GM19240 (cell line): ENCODE data around the gene CDH5.

Source experiments
- DNase-seq: peaks from one replicate; pipeline ENCODE4 v3.0.0; 2011; ENCODE audit warnings: low spot score; ENCODE audit not compliant: insufficient read length

Gene CDH5

DNA sequence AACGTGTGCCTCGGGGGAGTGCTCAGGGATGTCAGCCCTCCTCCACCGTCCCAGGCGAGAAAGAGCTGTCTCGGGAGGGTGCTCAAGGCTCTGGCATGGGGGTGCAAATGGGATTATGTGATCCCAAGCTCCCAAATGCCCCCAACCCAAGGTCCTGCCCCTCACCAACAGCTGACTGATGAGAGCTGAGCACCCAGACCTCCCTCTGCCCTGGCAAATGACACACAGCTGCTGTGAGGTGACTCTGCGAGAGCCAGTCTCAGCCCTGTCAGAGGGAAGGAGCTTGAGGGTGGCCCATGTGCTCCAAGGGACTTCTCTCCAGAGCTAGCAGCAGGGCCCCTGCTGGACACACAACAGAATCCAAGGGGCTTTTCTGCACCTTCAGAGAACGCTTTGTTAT is 7.7 kb downstream of the CDH5 start:
- DNase-seq, result no peak

DNA sequence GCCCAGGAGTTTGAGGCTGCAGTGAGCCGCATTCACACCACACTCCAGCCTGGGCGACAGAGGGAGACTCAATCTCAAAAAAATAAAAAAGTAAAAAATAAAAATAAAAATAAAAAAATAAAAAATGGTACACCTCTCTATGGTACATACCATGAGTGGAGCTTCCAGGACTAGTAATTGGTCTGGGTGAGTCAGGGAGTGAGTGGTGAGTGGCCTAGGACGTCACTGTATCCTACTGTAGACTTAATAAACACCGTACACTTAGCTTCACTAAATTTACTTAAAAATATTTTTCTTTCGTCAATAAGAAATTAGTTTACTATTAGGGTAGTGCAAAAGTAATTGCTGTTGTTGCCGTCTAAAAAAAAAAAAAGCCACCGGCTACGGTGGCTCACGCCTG is 9.0 kb downstream of the CDH5 start:
- DNase-seq, result no peak

DNA sequence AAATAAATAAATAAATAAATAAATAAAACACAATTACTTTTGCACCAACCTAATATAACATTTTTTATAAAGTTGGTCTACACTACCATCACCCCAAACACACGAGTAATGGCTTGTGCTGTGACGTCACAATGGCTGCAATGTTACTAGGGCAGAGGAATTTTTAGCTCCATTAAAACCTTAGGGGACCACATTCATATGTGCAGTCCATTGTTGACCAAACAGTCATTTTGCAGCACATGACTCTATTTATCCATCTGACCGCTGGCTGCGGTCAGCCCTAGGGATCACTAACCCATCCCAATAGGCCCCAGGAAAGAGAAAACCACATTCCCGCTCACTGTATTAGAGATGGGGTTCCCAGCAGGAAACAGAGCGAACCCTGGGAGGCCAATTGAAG is 9.6 kb downstream of the CDH5 start:
- no peak for DNase-seq

DNA sequence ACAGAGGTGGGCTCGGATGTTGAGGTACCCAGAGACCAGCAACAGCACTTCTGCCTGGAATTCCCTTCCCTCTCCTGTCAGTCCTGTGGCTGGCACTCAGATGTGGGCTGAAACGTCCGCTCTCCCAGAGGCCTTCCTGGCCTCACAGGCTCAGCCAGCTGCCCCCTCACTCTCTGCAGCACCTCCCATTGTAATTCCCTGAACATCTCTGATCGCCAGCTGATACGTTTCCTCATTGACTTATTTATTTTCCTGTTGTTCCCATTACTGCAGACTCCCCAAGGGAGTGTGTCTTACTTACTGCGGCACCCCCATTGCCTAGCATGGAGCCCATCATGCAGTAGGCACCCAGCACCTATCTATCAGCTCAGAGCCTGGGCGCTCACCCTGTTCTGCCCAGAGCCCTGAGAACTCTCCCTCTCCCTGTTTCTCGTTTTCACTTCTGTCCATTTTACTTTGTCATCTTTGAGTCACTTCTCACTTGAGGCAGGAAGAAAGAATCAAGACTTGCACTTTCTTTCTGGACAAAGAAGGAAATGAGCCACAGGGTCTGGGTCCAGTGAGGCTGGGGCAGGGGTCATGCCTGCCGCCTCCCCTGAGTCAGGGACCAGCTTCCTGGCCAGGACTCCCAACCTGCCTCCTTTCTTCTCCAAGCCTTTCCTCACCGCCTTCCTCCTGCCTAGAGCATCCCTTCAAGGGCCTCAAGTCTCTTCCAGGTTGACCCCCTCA is 10.2 kb downstream of the CDH5 start:
- DNase-seq, result no peak

GRCh38 chr16:66377324-66377723 is 10.8 kb downstream of the CDH5 start:
- DNase-seq, result no peak

GRCh38 chr16:66378741-66379570 is 12.5 kb downstream of the CDH5 start:
- DNase-seq, result no peak

GRCh38 chr16:66379571-66379941 is 13.1 kb downstream of the CDH5 start:
- no peak for DNase-seq

GRCh38 chr16:66380421-66380820 is 13.9 kb downstream of the CDH5 start:
- DNase-seq, result no peak

DNA sequence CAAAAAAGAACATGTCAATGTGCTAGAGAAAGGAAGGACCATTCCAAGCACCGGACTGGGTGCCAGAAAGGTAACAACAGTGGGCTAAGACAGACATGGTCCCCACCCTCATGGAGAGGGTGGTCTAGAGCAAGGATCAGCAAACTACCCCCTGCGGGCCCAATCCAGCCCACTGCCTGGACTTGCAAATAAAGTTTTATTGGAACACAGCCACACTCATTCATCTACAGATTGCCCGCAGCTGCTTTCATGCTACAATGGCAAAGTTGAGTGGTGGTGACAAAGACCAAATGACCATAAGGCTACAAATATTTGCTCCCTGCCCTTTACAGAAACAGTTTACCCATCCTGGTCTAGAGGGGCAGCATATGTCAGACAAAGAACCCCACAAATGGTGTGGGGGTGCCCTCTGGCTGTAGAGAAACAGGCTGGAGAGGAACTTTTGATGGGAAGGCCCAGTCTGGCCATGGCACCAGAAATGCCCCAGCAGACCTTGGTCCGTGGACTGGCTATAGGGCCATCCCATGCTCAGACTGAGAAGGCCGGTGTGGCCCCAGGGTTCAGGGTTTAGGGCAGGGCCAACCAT is 15.2 kb downstream of the CDH5 start:
- DNase-seq, result no peak

- no peak for DNase-seq
These were observed 15.9 kb downstream of the CDH5 start for GRCh38 chr16:66382171-66382965.

- DNase-seq, result no peak
These were observed 16.4 kb downstream of the CDH5 start for GRCh38 chr16:66382966-66383299.

DNA sequence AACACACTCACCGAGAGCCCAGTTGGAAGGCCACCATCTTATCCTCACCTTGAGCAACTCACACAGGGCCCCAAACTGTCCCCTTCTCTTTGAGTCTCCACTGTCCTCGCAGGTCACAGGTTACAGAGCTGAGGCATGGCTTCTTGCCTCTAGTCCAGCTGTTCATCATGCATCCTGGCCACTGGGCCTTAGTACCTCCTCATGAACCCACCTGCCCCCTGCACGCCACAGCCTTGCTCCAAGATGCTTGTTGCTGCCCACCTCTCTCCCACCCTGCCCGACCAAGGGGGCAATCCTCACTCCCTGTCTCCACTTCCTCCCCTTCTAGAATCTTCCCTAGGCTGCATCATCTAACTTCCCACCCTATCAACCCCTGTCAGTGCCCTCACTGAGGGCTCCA is 17.1 kb downstream of the CDH5 start:
- DNase-seq, result no peak

GRCh38 chr16:66385415-66385814 is 18.9 kb downstream of the CDH5 start:
- DNase-seq, result no peak

DNA sequence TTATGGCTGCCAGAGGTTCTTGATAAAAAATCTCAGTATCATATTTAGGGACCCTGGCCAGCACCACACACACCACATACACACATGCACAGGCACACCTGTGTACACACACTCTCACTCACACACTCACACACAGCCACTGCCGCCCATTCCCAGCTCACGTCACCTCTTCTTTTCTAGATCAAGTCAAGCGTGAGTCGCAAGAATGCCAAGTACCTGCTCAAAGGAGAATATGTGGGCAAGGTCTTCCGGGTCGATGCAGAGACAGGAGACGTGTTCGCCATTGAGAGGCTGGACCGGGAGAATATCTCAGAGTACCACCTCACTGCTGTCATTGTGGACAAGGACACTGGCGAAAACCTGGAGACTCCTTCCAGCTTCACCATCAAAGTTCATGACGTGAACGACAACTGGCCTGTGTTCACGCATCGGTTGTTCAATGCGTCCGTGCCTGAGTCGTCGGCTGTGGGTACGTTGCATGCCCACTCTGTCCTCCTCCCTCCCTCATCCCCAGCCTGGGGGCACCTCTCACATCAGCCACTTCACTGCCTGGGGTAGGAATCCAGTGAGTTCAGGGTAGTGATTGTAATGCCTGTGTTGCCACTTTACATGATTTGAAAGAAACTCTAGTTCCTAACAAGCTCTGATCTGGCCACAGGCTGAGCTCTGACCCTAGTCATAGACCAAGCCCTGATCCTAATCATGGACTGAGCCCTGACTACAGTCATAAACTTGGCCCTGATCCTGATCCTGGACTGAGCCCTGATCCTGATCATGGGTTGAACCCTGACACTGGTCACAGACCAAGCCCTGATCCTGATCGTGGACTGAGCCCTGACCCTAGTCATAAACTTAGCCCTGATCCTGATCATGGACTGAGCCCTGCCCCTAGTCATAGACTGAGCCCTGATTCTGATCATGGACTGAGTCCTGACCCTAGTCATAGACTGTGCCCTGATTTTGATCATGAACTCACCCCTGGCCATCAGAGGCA is 20.4 kb downstream of the CDH5 start:
- DNase-seq, result no peak

DNA sequence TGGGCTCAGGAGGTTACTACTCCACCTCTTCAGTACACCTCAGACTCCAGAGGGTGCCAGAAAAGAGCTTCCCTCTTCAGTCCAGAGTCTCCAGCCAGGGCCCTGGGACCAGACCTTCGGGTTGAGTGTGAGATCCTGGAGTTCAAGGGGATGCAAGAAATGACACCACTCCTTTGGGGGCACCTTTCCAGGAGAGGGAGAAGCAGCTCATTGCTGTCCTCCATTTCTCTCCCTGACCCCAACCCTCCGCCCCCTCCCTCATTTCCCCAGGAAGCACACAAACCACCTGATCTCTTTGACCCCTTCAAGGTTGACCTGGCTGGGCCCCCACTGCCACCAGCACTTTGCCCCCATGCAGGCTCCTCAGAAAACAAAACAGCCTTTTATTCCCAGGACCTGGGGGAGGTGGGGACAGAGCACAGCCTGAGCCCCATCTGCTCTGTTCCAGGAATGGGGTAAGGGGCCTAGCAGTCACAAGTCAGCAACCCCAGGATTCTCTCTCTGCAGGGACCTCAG is 21.4 kb downstream of the CDH5 start:
- DNase-seq, result no peak

DNA sequence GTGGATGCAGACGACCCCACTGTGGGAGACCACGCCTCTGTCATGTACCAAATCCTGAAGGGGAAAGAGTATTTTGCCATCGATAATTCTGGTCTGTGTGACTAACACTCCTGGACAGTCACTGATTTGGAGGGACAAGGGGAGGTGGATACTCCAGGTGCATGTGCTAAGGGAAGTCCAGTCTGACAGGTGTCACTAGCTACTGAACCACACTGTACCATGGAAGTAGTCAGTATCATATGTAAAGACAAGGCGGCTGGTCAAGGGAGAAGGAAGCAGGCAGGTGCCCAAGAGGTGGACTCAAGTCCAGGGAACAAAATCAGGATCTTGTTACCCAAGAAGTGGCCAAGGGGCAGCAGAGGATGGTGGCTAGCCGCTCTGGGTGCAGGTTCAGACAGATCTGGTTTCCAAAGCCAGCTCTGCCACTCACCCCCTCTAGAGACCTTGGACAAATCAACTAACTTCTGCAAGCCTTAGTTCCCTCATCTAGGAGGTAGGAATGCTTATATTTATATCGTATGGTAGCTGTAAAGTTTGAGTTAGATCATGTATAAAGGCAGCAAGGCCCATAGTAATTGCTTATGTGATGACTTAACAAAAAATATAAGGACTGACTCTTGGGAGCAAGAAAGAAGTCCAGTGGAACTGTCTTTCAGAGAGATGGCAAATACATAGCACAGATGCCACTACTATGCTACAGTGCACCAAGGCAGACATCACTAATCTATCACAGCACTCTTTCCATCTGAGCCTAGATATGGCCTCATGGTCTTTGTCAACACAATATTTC is 22.1 kb downstream of the CDH5 start:
- DNase-seq, result no peak

DNA sequence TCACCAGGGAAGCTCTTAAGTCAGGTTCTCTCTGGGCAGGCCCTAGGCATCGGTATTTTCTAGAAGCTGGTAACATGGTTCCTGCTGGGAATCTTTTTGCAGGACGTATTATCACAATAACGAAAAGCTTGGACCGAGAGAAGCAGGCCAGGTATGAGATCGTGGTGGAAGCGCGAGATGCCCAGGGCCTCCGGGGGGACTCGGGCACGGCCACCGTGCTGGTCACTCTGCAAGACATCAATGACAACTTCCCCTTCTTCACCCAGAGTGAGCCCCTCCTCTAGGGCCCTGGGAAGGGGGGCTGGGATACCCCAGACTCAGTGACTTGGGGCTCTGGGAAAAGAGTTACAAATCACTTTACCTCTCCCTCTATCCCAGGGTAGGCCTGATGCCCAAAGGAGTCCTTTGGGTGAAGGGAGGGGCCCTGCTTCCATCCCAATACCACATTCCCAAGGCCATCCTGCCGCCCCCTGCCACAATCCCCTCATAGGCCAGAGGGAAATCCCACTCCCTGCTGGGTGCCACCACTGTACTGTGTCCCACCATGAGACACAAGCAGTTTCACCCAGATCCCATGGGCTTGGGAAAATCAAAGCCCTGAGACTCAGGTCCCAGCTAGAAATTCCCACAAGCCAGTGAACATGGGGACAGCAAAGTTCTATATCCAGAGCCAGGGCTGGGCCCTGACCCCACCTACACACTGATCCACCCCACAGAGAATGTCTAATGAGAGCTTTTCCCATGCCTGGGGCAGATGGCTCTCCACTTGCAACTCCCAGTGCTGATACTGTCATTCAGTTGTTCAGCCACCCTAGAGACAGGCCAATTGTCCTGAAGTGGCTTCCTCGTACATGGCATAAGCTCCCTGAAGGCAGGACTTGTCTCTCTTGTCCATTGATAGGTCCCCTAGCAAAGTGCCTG is 23.0 kb downstream of the CDH5 start:
- no peak for DNase-seq

- no peak for DNase-seq
These were observed 24.0 kb downstream of the CDH5 start for GRCh38 chr16:66390346-66391108.
